H1 (cell line): ENCODE results near the gene LRRC56. TPM values are rescaled to one million over a fixed set of nuclear protein-coding genes. Genes with fewer than 3 reads are reported as not detected.
A peak's percentile ranks its signal among the peaks of the same experiment; 100 is the strongest.

ENCODE experiments used
- CTCF ChIA-PET: fragments of 300-600 bp; sonication (Branson Sonifier 250); formaldehyde crosslinking; loops from one replicate; lab custom pipeline; 2021; ENCODE audit not compliant: partially characterized antibody; lab: Charles Lee
- POLR2A ChIA-PET: fragments of 300-600 bp; sonication (Branson Sonifier 250); formaldehyde crosslinking; loops from one replicate; lab custom pipeline; 2021; ENCODE audit warnings: inconsistent platforms; ENCODE audit not compliant: partially characterized antibody; lab: Charles Lee
- DNase-seq, 2 experiments: peaks; one replicate each; pipeline versions ENCODE4 v3.0.0 to v3.0.0-alpha.2; 2010 to 2022; ENCODE audit warnings: low spot score in 2 of 2, low read depth in 1 of 2, mixed read lengths in 1 of 2
- FAIRE-seq: peaks from 2 replicates; lab custom pipeline; 2011; peaks lifted over from hg19 to GRCh38; lab: Jason Lieb, UNC
- H2AFZ ChIP-seq: 2 replicates; pipeline ENCODE4 v1.8.1; 2012; ENCODE audit warnings: low read length, inconsistent platforms
- H2AK5ac ChIP-seq: 2 replicates; pipeline ENCODE4 v1.6.1; 2013; ENCODE audit warnings: low read depth, low read length
- H2BK120ac ChIP-seq: replicated peaks from 2 replicates; pipeline ENCODE3; 2013; ENCODE audit warnings: low read depth, low read length, inconsistent platforms
- H2BK12ac ChIP-seq: 2 replicates; pipeline ENCODE4 v1.6.1; 2013; ENCODE audit warnings: low read depth, low read length
- H2BK15ac ChIP-seq: 2 replicates; pipeline ENCODE4 v1.6.1; 2013; ENCODE audit warnings: low read length
- H2BK20ac ChIP-seq: 2 replicates; pipeline ENCODE4 v1.6.1; 2013; ENCODE audit warnings: low read length
- H2BK5ac ChIP-seq: 2 replicates; pipeline ENCODE4 v1.6.1; 2013; ENCODE audit warnings: low read depth, low read length
- H3K14ac ChIP-seq: 2 replicates; pipeline ENCODE4 v1.6.1; 2013; ENCODE audit warnings: inconsistent platforms; ENCODE audit not compliant: insufficient read length
- H3K18ac ChIP-seq: 2 replicates; pipeline ENCODE4 v1.6.1; 2013; ENCODE audit warnings: low read length; ENCODE audit errors: extremely low read depth
- H3K23ac ChIP-seq: 2 replicates; pipeline ENCODE4 v1.6.1; 2013; ENCODE audit warnings: inconsistent platforms; ENCODE audit not compliant: insufficient read length
- H3K23me2 ChIP-seq: 2 replicates; pipeline ENCODE4 v1.6.1; 2013; ENCODE audit warnings: low read depth, low read length
- H3K27ac ChIP-seq: 2 replicates; pipeline ENCODE4 v1.6.1; 2011; ENCODE audit warnings: low read depth, low read length, inconsistent platforms
- H3K27me3 ChIP-seq, 4 experiments: replicated peaks in 1 of 4; 1 replicate in 1 of 4; 2 replicates in 3 of 4; pipeline versions ENCODE4 v1.6.1 to v1.8.1; 2011 to 2013; ENCODE audit warnings: low read length in 3 of 4, mild to moderate bottlenecking in 3 of 4, inconsistent platforms in 2 of 4, mixed read lengths in 2 of 4, moderate library complexity in 1 of 4; ENCODE audit not compliant: control insufficient read depth in 3 of 4, insufficient read depth in 3 of 4; ENCODE audit errors: extremely low read depth in 1 of 4
- H3K36me3 ChIP-seq, 4 experiments: 2 replicates each; pipeline versions ENCODE4 v1.6.1 to v1.8.1; 2011 to 2013; ENCODE audit warnings: mild to moderate bottlenecking in 4 of 4, low read length in 3 of 4, moderate library complexity in 2 of 4, control low read depth in 1 of 4, inconsistent platforms in 1 of 4; ENCODE audit not compliant: insufficient read depth in 4 of 4, control insufficient read depth in 2 of 4
- H3K4ac ChIP-seq: replicated peaks from 2 replicates; pipeline ENCODE3; 2013; ENCODE audit warnings: low read length, low read depth, mixed read lengths, inconsistent platforms; ENCODE audit not compliant: insufficient read length
- H3K4me1 ChIP-seq, 4 experiments: replicated peaks in 1 of 4; 1 replicate in 1 of 4; 2 replicates in 3 of 4; pipeline versions ENCODE4 v1.6.1 to v1.8.1; 2011 to 2013; ENCODE audit warnings: low read length in 3 of 4, inconsistent platforms in 2 of 4, mixed read lengths in 1 of 4; ENCODE audit not compliant: insufficient read depth in 4 of 4, control insufficient read depth in 3 of 4
- H3K4me2 ChIP-seq, 2 experiments: 2 replicates each; pipeline versions ENCODE4 v1.6.1 to v1.8.1; 2011 to 2013; ENCODE audit warnings: low read depth in 2 of 2, low read length in 2 of 2, control low read depth in 1 of 2, inconsistent platforms in 1 of 2, mild to moderate bottlenecking in 1 of 2; ENCODE audit not compliant: insufficient read depth in 1 of 2
- H3K4me3 ChIP-seq, 4 experiments: fragments of 200-600, 300-600 bp in 1 of 4; sonication (generic), shearing (Covaris generic), sonication (Bioruptor Twin) in 1 of 4; 2 replicates each; pipeline versions ENCODE4 v1.5.1 to v1.8.1; 2011 to 2016; ENCODE audit warnings: low read length in 4 of 4, low read depth in 3 of 4, control low read depth in 2 of 4, inconsistent platforms in 2 of 4, mild to moderate bottlenecking in 2 of 4, mixed read lengths in 1 of 4, moderate library complexity in 1 of 4; ENCODE audit not compliant: insufficient read depth in 2 of 4; ENCODE audit errors: extremely low read depth in 1 of 4
- H3K56ac ChIP-seq: replicated peaks from 2 replicates; pipeline ENCODE3; 2013; ENCODE audit warnings: low read depth, mild to moderate bottlenecking, mixed read lengths, low read length, inconsistent platforms; ENCODE audit not compliant: insufficient read length
- H3K79me1 ChIP-seq: 2 replicates; pipeline ENCODE4 v1.6.1; 2013; ENCODE audit warnings: low read depth, low read length, control low read depth
- H3K79me2 ChIP-seq, 2 experiments: 2 replicates each; pipeline versions ENCODE4 v1.6.1 to v1.8.1; 2012 to 2013; ENCODE audit warnings: low read length in 2 of 2, mild to moderate bottlenecking in 2 of 2, inconsistent platforms in 1 of 2; ENCODE audit not compliant: insufficient read depth in 2 of 2, control insufficient read depth in 1 of 2
- H3K9ac ChIP-seq, 4 experiments: replicated peaks in 1 of 4; 1 replicate in 1 of 4; 2 replicates in 3 of 4; pipeline versions ENCODE4 v1.6.1 to v1.8.1; 2011 to 2013; ENCODE audit warnings: low read depth in 3 of 4, low read length in 3 of 4, control low read depth in 2 of 4, mild to moderate bottlenecking in 2 of 4, moderate library complexity in 2 of 4, inconsistent platforms in 1 of 4; ENCODE audit errors: extremely low read depth in 1 of 4
- H3K9me3 ChIP-seq, 2 experiments: 2 replicates each; pipeline versions ENCODE4 v1.6.1 to v1.8.1; 2012 to 2013; ENCODE audit warnings: mild to moderate bottlenecking in 2 of 2, moderate library complexity in 2 of 2, control low read depth in 1 of 2, inconsistent platforms in 1 of 2, low read depth in 1 of 2, low read length in 1 of 2, mixed read lengths in 1 of 2; ENCODE audit not compliant: insufficient read depth in 2 of 2
- H4K20me1 ChIP-seq, 2 experiments: replicated peaks in 1 of 2; 2 replicates each; pipeline versions ENCODE3 to v1.8.1; 2011 to 2013; ENCODE audit warnings: inconsistent platforms in 2 of 2, low read length in 2 of 2, mild to moderate bottlenecking in 1 of 2; ENCODE audit not compliant: insufficient read depth in 2 of 2, control insufficient read depth in 1 of 2
- H4K5ac ChIP-seq: 2 replicates; pipeline ENCODE4 v1.6.1; 2013; ENCODE audit warnings: low read length, low read depth, mixed read lengths, inconsistent platforms; ENCODE audit not compliant: insufficient read length
- H4K8ac ChIP-seq: 2 replicates; pipeline ENCODE4 v1.8.0; 2013; ENCODE audit warnings: mild to moderate bottlenecking, moderate library complexity, low read length, inconsistent platforms; ENCODE audit not compliant: insufficient read depth; ENCODE audit errors: extremely low read depth
- H4K91ac ChIP-seq: replicated peaks from 2 replicates; pipeline ENCODE3; 2013; ENCODE audit warnings: low read length, mixed read lengths, inconsistent platforms; ENCODE audit not compliant: insufficient read length
- BACH1 ChIP-seq: IDR thresholded peaks from 2 replicates; pipeline ENCODE4 v1.6.1; 2012; ENCODE audit warnings: low read length, improper control_type of control experiment
- BRCA1 ChIP-seq: IDR thresholded peaks from 2 replicates; pipeline ENCODE4 v1.6.1; 2012; ENCODE audit warnings: low read depth, low read length, improper control_type of control experiment
- GABPA ChIP-seq: IDR thresholded peaks from 2 replicates; pipeline ENCODE4 v1.6.1; 2011; ENCODE audit warnings: mild to moderate bottlenecking, low read length, moderate library complexity, borderline replicate concordance; ENCODE audit not compliant: insufficient read depth
- HDAC2 ChIP-seq, 2 experiments: fragments of 300-600 bp in 1 of 2; sonication (generic) in 1 of 2; IDR thresholded peaks; 2 replicates each; pipeline ENCODE4 v1.6.1; 2011 to 2012; ENCODE audit warnings: low read depth in 2 of 2, low read length in 2 of 2, mild to moderate bottlenecking in 2 of 2, moderate library complexity in 2 of 2, borderline replicate concordance in 1 of 2, inconsistent platforms in 1 of 2
- JUND ChIP-seq: IDR thresholded peaks from 2 replicates; pipeline ENCODE4 v1.6.1; 2011; ENCODE audit warnings: mild to moderate bottlenecking, improper control_type of control experiment, low read length
- SIN3A ChIP-seq, 2 experiments: IDR thresholded peaks in 1 of 2; conservative IDR thresholded peaks in 1 of 2; 2 replicates each; pipeline ENCODE4 v1.6.1; 2011 to 2012; ENCODE audit warnings: low read length in 2 of 2, improper control_type of control experiment in 1 of 2, low read depth in 1 of 2, mild to moderate bottlenecking in 1 of 2
- SIX5 ChIP-seq: IDR thresholded peaks from 2 replicates; pipeline ENCODE4 v1.6.1; 2011; ENCODE audit warnings: mild to moderate bottlenecking, low read depth, low read length
- TBP ChIP-seq: IDR thresholded peaks from 2 replicates; pipeline ENCODE4 v1.6.1; 2011; ENCODE audit warnings: low read depth, low read length, improper control_type of control experiment
- USF2 ChIP-seq: IDR thresholded peaks from 2 replicates; pipeline ENCODE4 v1.6.1; 2011; ENCODE audit warnings: low read length, improper control_type of control experiment
- WGBS, 2 experiments: shearing (Covaris generic) in 1 of 2; methylation state at CpG; one replicate each; pipeline versions ENCODE4 v1.1.6 to v1.1.7; 2013 to 2015; ENCODE audit warnings: low lambda C conversion rate in 2 of 2, mixed read lengths in 2 of 2, inconsistent platforms in 1 of 2, low coverage in 1 of 2, missing lambda C conversion rate in 1 of 2; ENCODE audit not compliant: insufficient replicate concordance in 2 of 2, insufficient coverage in 1 of 2, insufficient read length in 1 of 2; ENCODE audit errors: extremely low coverage in 1 of 2, missing lambda C conversion rate in 1 of 2; 5-methylcytosine and 5-hydroxymethylcytosine counted together
- polyA plus RNA-seq, 7 experiments: library from polyadenylated mRNA; depleted of rRNA in 3 of 7; stranded (reverse) in 5 of 7; unstranded in 2 of 7; fragments of >200 nt in 5 of 7; fragments of 200-250 nt in 2 of 7; gene quantifications; 1 replicate in 5 of 7; 2 replicates in 1 of 7; 4 replicates in 1 of 7; pipeline versions ENCODE4 v1.2.1 to v1.2.3, GENCODE V29; 2011 to 2013; ENCODE audit warnings: missing spikeins in 2 of 7, mixed read lengths in 2 of 7
- total RNA-seq: library from RNA; stranded (reverse); fragmentation: NEBNext Ultra II Directional; extraction: Animal tissue kit (Norgen Biotek cat#: 25700); gene quantifications from 2 replicates; pipeline ENCODE4 v1.2.1, GENCODE V29; 2021
- TF ChIP-seq, protein P1 (sequence below): IDR thresholded peaks from 2 replicates; pipeline ENCODE4 v1.6.1; 2012; ENCODE audit warnings: inconsistent platforms

Gene LRRC56
- total and polyA plus RNA-seq, 2 of the 8 experiments (the other 6 are each of a cell fraction or from before 2014, with no cell fraction given), result 0.94 to 1.9 TPM

- no peak overlapping the region for H3K27ac ChIP-seq
- no peak overlapping the region for H3K14ac ChIP-seq
- no peak overlapping the region for H2BK120ac ChIP-seq
- no peak overlapping the region for H3K18ac ChIP-seq
- ChIA-PET CTCF (interaction anchor here (0.6 to 2.0 kb wide), 30 partner anchors 9 to 403 kb away, joined by 3 to 14 read pairs (median 5); partner anchors contain the start of genes HRAS and PTDSS2), POLR2A (interaction anchor here (0.6 to 1.5 kb wide), 6 partner anchors 9 to 47 kb away, joined by 3 to 5 read pairs (median 4); partner anchors contain the start of gene RNH1)
- 0 out of 7 replicates have a peak, but pooled peaks cover 0 to 3% (median 0%) of the 10 kb centered on the region in 4 experiments for H3K27me3 ChIP-seq
- no peak overlapping the region for H2BK12ac ChIP-seq
- no peaks in the 10 kb centered on the region for H3K36me3 ChIP-seq
- no peak overlapping the region for H2BK20ac ChIP-seq
- 24% methylated on average over 56 of the region's 74 CpGs; no CpG with 5 or more reads in 1 of the 2 experiments for WGBS, 2 experiments
- H3K79me2 ChIP-seq, result no peaks in the 10 kb centered on the region
- H3K79me1 ChIP-seq, result no peaks in the 10 kb centered on the region
- peak overlapping the region in 1 of 4 experiments; percentile 45; a peak in 2 of 8 replicates for H3K4me3 ChIP-seq
- H3K4me1 ChIP-seq, result no peaks in the 10 kb centered on the region
- H3K23ac ChIP-seq, result no peak overlapping the region
- H2AK5ac ChIP-seq, result no peak overlapping the region
- H3K56ac ChIP-seq, result no peak overlapping the region
- H4K5ac ChIP-seq, result no peak overlapping the region
- no peak for FAIRE-seq
- no peak overlapping the region for H2BK5ac ChIP-seq
- no peak overlapping the region for H3K9ac ChIP-seq
- 0 out of 2 replicates have a peak overlapping the region, but pooled peaks have one; percentile 30 for H2AFZ ChIP-seq
- H3K9me3 ChIP-seq, result peaks cover 4 to 14% of the 10 kb centered on the region in 2 experiments; a peak in 1 of 4 replicates
- H3K4ac ChIP-seq, result no peak overlapping the region
- peak overlapping the region in 1 of 2 experiments; percentile 40; a peak in 2 of 4 replicates for H3K4me2 ChIP-seq
- H4K8ac ChIP-seq, result peak overlapping the region; percentile 41; the same call in 1 of the 2 replicates
- H4K20me1 ChIP-seq, result no peaks in the 10 kb centered on the region
- no peak overlapping the region for H4K91ac ChIP-seq
- no peak overlapping the region for H2BK15ac ChIP-seq
- peak; percentile 51 to 93 for DNase-seq
- H3K23me2 ChIP-seq, result no peaks in the 10 kb centered on the region
- TF ChIP-seq JUND, result no peak
- TF ChIP-seq, protein P1, sequence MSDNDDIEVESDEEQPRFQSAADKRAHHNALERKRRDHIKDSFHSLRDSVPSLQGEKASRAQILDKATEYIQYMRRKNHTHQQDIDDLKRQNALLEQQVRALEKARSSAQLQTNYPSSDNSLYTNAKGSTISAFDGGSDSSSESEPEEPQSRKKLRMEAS, result peak; percentile 93
- peak; percentile 82 for TF ChIP-seq GABPA
- no peak for TF ChIP-seq BRCA1
- peak; percentile 95 to 97 for TF ChIP-seq HDAC2 (IDR thresholded peaks at IDR 0.05; ENCODE audit: borderline replicate concordance in 1 of 2, low read depth in 2 of 2, low read length in 2 of 2)
- peak; percentile 97 for TF ChIP-seq BACH1
- TF ChIP-seq TBP, result no peak
- TF ChIP-seq SIX5, result no peak
- peak; percentile 94 for TF ChIP-seq USF2
- TF ChIP-seq SIN3A (conservative IDR thresholded peaks at IDR 0.05 in 1 of 2, IDR thresholded peaks at IDR 0.05 in 1 of 2; ENCODE audit: low read depth in 1 of 2, low read length in 2 of 2), result peak in 1 of 2 experiments; percentile 37; a peak in 1 of 4 replicates
These were observed 18.7 kb upstream of the LRRC56 start for GRCh38 chr11:518463-519202.
